GM10266 (cell line): ENCODE data around the gene TLX3.

Source experiments
- DNase-seq: peaks from one replicate; pipeline ENCODE4 v3.0.0; 2012; ENCODE audit errors: extremely low spot score
- CTCF ChIP-seq: IDR thresholded peaks from 2 replicates; pipeline ENCODE4 v1.5.1; 2012; ENCODE audit warnings: mild to moderate bottlenecking, low read depth; ENCODE audit not compliant: control insufficient read depth, insufficient read depth; ENCODE audit errors: missing control alignments

The TLX3 gene

GRCh38 chr5:171316258-171317121 lies 7.4 kb downstream of the TLX3 start:
- no peak for TF ChIP-seq CTCF
- no peak for DNase-seq

- no peak for TF ChIP-seq CTCF
- DNase-seq: no peak
Measured at GRCh38 chr5:171317230-171317629, 8.2 kb downstream of the TLX3 start.

GRCh38 chr5:171318026-171318425 lies 9.0 kb downstream of the TLX3 start:
- DNase-seq: no peak
- TF ChIP-seq CTCF: no peak

GRCh38 chr5:171321447-171321846 lies 12.4 kb downstream of the TLX3 start:
- DNase-seq: peak; percentile 3
- no peak for TF ChIP-seq CTCF

- DNase-seq: no peak
- no peak for TF ChIP-seq CTCF
Measured at GRCh38 chr5:171322527-171322926, 13.5 kb downstream of the TLX3 start.

- no peak for DNase-seq
- no peak for TF ChIP-seq CTCF
Measured at GRCh38 chr5:171323007-171323406, 14.0 kb downstream of the TLX3 start.
